ENCODE results near the gene TCHP.
A peak's percentile ranks its signal among the peaks of the same experiment; 100 is the strongest.

Gene TCHP

GRCh38 chr12:109937371-109937770 is 37.3 kb downstream of the TCHP start:
- DNase-seq, result no peak

GRCh38 chr12:109938947-109939346 is 38.9 kb downstream of the TCHP start:
- no peak for DNase-seq

DNA sequence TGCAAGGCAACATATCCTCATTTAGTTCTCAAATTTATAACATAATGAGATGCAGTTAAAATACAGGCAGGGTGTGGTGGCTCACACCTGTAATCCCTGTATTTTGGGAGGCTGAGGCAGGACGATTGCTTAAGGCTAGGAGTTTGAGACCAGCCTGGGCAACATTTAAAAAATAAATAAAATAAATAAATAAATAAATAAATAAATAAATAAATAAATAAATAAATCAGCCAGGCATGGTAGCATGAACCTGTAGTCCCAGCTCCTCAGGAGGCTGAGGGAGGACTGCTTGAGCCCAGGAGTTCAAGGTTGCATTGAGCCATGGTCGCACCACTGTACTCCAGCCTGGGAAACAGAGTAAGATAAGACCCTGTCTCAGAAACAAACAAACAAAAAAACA is 39.4 kb downstream of the TCHP start:
- DNase-seq, result no peak

- no peak for DNase-seq
Observed at GRCh38 chr12:109940339-109940923, 40.4 kb downstream of the TCHP start.

DNA sequence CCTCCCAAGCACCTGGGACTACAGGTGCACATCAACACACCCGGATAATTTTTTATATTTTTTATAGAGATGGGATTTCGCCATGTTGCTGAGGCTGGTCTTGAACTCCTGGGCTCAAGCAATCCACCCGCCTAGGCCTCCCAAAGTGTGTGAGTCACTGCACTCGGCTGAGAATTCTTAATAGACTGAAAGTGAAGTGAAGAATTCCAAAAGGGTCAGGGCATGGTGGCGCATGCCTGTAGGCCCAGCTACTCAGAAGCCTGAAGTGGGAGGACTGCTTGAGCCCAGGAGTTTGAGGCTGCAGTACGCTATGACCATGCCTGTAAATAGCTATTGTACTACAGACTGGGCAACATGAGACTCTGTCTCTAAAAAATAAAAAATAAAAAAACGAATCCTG is 43.7 kb downstream of the TCHP start:
- no peak for DNase-seq

- DNase-seq, result peak; percentile 23 to 61 (median 46)
Observed at GRCh38 chr12:109944561-109945359, 44.7 kb downstream of the TCHP start.

GRCh38 chr12:109946505-109946904 is 46.4 kb downstream of the TCHP start:
- peak; percentile 43 to 73 (median 61) for DNase-seq

DNA sequence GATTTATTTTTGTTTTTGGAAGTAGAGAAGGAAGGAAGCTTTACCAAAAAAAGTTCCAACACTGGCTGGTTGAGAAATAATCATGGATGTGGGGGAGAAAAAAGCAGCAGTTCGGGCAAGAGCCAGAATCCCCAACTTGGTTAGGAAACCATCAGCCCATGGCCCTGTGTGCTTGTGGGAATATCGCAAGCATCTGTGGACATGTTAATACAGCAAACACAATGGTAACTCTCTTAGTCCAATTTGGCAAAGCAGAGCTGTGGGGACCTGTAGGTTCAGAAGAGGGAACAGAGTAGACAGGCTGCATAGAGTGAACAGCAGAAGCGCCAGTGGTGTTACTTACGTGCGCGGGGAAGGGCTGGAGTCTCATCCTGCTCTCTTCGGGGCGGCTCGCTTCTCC is 46.8 kb downstream of the TCHP start:
- DNase-seq, result no peak

DNA sequence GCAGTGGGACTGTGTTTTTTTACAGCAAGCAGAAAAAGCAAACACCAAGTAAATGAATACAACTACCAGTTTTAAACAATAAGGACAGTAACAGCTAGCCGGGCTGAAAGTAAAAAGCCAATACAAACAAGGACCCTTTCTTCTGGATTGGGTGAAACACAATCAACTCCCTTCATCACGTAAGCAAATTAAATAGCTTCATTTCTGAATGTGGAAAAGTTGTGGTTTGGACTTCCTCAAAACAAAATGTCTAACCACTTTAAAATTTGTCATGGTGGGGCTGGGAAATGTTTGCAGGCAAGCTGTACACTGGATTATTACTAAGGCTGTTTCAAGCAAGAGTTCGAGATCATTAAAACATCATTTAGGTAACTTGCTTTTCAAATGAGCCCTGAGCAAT is 47.4 kb downstream of the TCHP start:
- DNase-seq, result peak; percentile 29 to 70 (median 52)

DNA sequence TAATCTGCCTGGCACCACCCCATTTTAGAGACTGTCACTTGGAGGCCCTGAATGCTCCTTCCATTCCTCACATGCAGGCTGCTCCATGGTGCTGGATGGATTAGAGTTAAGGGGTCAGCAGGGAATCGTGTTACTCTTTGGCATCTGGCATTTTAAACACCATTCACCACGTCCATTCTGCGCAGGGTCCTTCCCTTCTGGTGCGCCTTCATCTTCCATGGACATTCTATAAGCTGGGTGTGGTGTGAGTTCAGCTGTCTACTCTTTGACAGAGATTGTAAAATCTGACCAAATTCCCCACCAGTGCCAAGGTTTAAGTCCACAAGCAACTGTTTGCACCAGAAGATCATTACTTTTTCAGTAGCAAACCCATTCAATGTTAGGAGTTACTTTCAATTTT is 48.3 kb downstream of the TCHP start:
- DNase-seq, result no peak

GRCh38 chr12:109949089-109949488 is 49.0 kb downstream of the TCHP start:
- no peak for DNase-seq

- no peak for DNase-seq
Observed at GRCh38 chr12:109950625-109951024, 50.6 kb downstream of the TCHP start.

DNA sequence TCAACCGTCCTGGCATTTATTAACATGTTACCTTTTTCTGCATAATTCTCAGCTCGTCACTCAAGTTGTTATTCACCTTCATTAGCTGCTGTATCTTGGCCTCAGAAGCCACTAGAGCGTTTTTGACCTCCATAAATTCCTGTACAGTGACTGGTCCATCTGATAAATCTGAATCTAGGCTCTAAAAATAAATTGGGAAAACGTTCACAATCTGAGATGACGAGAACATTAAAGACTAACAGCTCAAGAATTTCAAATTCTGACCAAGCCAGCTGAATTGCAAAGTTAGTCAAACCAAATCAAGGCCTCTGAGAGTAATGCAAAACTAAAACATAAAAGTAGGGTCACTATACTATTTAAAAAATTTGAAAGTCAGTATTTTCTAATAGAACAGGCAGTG is 51.1 kb downstream of the TCHP start:
- DNase-seq, result no peak

- DNase-seq, result no peak
Observed at GRCh38 chr12:109951751-109952150, 51.7 kb downstream of the TCHP start.

DNA sequence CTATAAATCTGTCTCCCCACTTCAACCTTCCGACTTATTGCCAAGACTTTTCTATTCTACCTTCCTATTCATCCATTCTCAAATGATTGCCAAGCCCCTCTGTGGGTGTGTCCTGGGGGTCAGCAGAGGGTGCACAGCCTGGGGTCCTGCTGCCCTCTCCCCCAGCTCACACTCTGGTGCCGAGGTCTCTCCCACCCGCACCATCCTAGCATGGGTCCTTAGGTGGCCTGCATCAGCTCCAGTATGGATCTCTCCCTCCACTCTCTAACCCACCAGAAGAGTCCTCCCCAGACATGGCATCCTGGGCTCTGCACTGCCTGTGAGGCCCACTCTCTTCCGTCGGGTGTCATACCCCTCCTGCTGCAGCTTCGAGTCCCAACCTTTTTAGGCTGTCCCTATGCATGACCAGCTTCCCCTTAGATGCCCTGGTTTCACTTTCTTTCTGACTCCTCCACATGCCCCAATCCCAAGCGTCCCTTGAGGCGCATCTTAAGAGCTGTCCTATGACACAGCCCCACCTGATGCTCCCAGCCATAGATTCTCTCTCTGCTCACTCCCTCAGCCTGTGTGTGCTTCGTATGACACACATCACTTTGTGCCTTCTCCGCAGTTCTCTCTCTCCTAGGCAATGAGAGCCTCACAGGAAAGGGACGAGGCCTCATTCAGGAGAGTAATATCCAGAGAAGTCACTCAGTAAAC is 52.2 kb downstream of the TCHP start:
- peak; percentile 43 to 72 (median 66) for DNase-seq

DNA sequence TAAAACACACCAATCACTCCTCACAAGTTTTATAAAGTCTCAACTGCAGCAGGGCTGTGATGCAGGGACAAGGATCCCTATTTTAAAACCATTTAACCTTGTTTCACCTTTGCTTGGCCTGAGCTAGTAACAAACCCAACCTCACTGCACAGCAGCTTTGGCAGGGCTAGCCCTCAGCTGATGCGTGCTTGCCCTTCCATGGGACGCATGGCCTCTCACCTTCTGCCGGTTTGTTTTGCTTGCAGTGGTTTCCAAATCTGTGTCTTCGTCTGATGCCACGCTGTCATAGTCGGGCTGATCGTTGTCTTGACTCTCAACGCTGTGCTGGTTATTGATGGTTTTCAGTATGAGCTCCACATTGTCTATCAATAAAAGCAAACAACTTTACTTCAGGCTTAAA is 52.8 kb downstream of the TCHP start:
- DNase-seq, result no peak

- DNase-seq, result no peak
Observed at GRCh38 chr12:109953656-109954055, 53.6 kb downstream of the TCHP start.

DNA sequence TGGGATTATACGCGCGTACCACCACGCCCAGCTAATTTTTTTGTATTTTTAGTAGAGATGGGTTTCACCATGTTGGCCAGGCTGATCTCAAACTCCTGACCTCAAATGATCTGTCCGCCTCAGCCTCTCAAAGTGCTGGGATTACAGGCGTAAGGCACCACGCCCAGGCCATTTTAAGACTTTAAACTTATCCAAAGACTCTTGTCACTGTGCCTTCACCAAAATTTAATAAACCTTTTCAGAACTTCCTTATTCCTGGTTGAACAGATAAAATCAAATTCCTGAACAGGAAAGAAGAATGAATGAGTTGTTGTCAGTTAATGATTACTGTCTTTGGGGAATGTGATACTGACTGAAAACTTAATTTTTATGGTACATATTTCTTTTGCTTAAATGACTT is 58.3 kb downstream of the TCHP start:
- no peak for DNase-seq

GRCh38 chr12:109959411-109960093 is 59.5 kb downstream of the TCHP start:
- DNase-seq, result no peak

GRCh38 chr12:109961201-109961600 is 61.1 kb downstream of the TCHP start:
- no peak for DNase-seq

DNA sequence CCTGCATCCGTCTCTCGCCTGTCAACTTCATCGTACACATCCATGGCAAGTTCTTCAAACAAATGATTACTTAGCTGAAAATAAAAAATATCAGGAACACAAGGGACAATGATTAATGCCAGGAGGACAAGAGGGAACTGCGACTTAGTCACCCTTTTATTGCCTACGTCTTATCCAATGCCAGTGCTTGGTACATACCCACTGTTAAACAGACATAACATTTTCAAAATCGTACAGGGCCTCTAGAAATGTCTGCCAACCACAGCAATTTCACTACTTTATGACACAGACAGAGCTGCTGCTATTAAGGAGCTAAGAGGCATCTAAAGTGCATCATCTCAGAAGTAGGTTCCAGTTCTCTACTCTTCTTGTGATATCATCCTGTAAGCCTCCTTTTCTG is 61.5 kb downstream of the TCHP start:
- DNase-seq, result no peak

DNA sequence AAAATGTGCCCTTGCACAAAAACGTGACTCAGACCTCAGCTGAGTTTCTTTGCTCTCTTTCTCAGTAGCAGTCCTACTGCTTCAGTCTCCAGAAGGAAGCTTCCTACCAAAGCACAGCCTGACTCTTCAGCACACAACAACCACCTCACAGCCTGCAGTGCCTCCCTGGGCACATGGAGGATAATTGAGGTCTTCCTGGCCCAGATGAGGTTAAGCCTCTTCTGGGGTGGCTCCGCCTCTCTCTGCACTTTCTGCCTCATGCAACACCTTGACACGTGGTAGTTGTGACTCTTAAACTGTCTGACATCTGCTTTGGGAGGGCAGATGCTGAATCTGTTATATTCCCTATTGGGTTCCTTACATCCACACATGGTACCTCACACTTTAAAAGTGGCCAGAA is 62.3 kb downstream of the TCHP start:
- DNase-seq, result no peak

GRCh38 chr12:109963330-109963729 is 63.3 kb downstream of the TCHP start:
- DNase-seq, result no peak

Measured in suppressor macrophage (primary cell).